Endothelial cell of umbilical vein (primary cell): ENCODE measurements around the gene IRF2BP2. TPM values are rescaled to one million over a fixed set of nuclear protein-coding genes. Genes with fewer than 3 reads are reported as not detected.

Source experiments
- BruUV-seq: library from RNA; stranded (reverse); fragments of 400-500 nt; replicated peaks from 2 replicates; lab custom pipeline; 2021; lab: Mats Ljungman, UMichigan
- CTCF ChIA-PET: fragments of 300-600, 350-600 bp; sonication (Branson Sonifier 250); formaldehyde crosslinking; loops from one replicate; lab custom pipeline; 2021; ENCODE audit warnings: antibody characterized with exemption, inconsistent platforms; lab: Charles Lee
- POLR2A ChIA-PET: fragments of 300-600, 350-600 bp; sonication (Branson Sonifier 250); formaldehyde crosslinking; loops from one replicate; lab custom pipeline; 2021; ENCODE audit warnings: antibody characterized with exemption, inconsistent platforms; lab: Charles Lee
- DNase-seq: peaks from one replicate; pipeline ENCODE4 v3.0.0-alpha.2; 2011; ENCODE audit warnings: low read depth, low spot score
- FAIRE-seq: peaks from 2 replicates; lab custom pipeline; 2011; peaks lifted over from hg19 to GRCh38; lab: Jason Lieb, UNC
- H2AFZ ChIP-seq: 2 replicates; pipeline ENCODE4 v1.6.0; 2012; ENCODE audit warnings: low read depth, low read length, control low read depth, inconsistent platforms
- H3K27ac ChIP-seq: 2 replicates; pipeline ENCODE4 v1.5.1; 2011; ENCODE audit warnings: low read depth, mild to moderate bottlenecking, control low read depth, low read length, moderate library complexity; ENCODE audit not compliant: insufficient read depth
- H3K27me3 ChIP-seq, 2 experiments: 2 replicates each; pipeline versions ENCODE4 v1.6.0 to v1.6.1; 2011; ENCODE audit warnings: low read length in 2 of 2, mixed read lengths in 1 of 2; ENCODE audit not compliant: control insufficient read depth in 2 of 2, insufficient read depth in 2 of 2
- H3K36me3 ChIP-seq, 2 experiments: 2 replicates in 1 of 2; 3 replicates in 1 of 2; pipeline ENCODE4 v1.5.1; 2011; ENCODE audit warnings: low read length in 2 of 2, mild to moderate bottlenecking in 1 of 2, moderate library complexity in 1 of 2; ENCODE audit not compliant: control insufficient read depth in 2 of 2, insufficient read depth in 2 of 2; ENCODE audit errors: extremely low read depth in 1 of 2
- H3K4me1 ChIP-seq: 3 replicates; pipeline ENCODE4 v1.5.1; 2011; ENCODE audit warnings: mild to moderate bottlenecking, low read length; ENCODE audit not compliant: control insufficient read depth, insufficient read depth; ENCODE audit errors: extremely low read depth
- H3K4me2 ChIP-seq: 2 replicates; pipeline ENCODE4 v1.6.1; 2011; ENCODE audit warnings: low read length, control low read depth, mixed read lengths; ENCODE audit not compliant: insufficient read depth
- H3K4me3 ChIP-seq, 3 experiments: fragments of 200-600 bp in 1 of 3; sonication (generic), shearing (Covaris generic) in 1 of 3; replicated peaks in 1 of 3; 2 replicates each; pipeline ENCODE4 v1.5.1; 2011 to 2016; ENCODE audit warnings: control low read depth in 3 of 3, low read length in 3 of 3, mild to moderate bottlenecking in 2 of 3, inconsistent platforms in 1 of 3, low read depth in 1 of 3, moderate library complexity in 1 of 3; ENCODE audit not compliant: insufficient read depth in 1 of 3
- H3K79me2 ChIP-seq: 2 replicates; pipeline ENCODE4 v1.6.0; 2012; ENCODE audit warnings: low read length, inconsistent platforms; ENCODE audit not compliant: control insufficient read depth, insufficient read depth
- H3K9ac ChIP-seq: replicated peaks from 2 replicates; pipeline ENCODE3; 2011; ENCODE audit warnings: low read length, control low read depth; ENCODE audit not compliant: insufficient read depth; ENCODE audit errors: extremely low read depth
- H3K9me1 ChIP-seq: replicated peaks from 3 replicates; pipeline ENCODE4 v1.6.0; 2011; ENCODE audit warnings: mild to moderate bottlenecking, low read length; ENCODE audit not compliant: control insufficient read depth, insufficient read depth; ENCODE audit errors: extremely low read depth
- H3K9me3 ChIP-seq: replicated peaks from 2 replicates; pipeline ENCODE4 v1.5.1; 2012; ENCODE audit warnings: low read length, inconsistent platforms; ENCODE audit not compliant: control insufficient read depth, insufficient read depth
- H4K20me1 ChIP-seq: replicated peaks from 2 replicates; pipeline ENCODE3; 2011; ENCODE audit warnings: mild to moderate bottlenecking, low read length; ENCODE audit not compliant: control insufficient read depth, insufficient read depth; ENCODE audit errors: extremely low read depth
- EZH2 ChIP-seq: IDR thresholded peaks from 2 replicates; pipeline ENCODE4 v1.6.1; 2012; ENCODE audit warnings: borderline replicate concordance, low read depth, mild to moderate bottlenecking, moderate library complexity, low read length, inconsistent platforms; ENCODE audit not compliant: severe bottlenecking
- FOS ChIP-seq: IDR thresholded peaks from 2 replicates; pipeline ENCODE4 v1.6.1; 2011; ENCODE audit warnings: mild to moderate bottlenecking, low read length, moderate library complexity, borderline replicate concordance; ENCODE audit not compliant: insufficient read depth
- GATA2 ChIP-seq: IDR thresholded peaks from 2 replicates; pipeline ENCODE4 v1.7.0; 2011; ENCODE audit warnings: low read depth, mild to moderate bottlenecking, moderate library complexity, mixed read lengths, low read length; ENCODE audit not compliant: insufficient read length, insufficient read depth
- JUN ChIP-seq: IDR thresholded peaks from 2 replicates; pipeline ENCODE4 v1.6.1; 2011; ENCODE audit warnings: borderline replicate concordance, low read depth; ENCODE audit not compliant: insufficient read length, insufficient read depth
- MYC ChIP-seq: IDR thresholded peaks from one replicate; pipeline ENCODE4 v1.6.1; 2011; ENCODE audit warnings: mild to moderate bottlenecking, low read depth, low read length
- POLR2A ChIP-seq: IDR thresholded peaks from 2 replicates; pipeline ENCODE4 v1.6.1; 2012; ENCODE audit warnings: low read depth, mild to moderate bottlenecking, control low read depth, low read length
- POLR2AphosphoS5 ChIP-seq: IDR thresholded peaks from 2 replicates; pipeline ENCODE4 v1.6.1; 2012; ENCODE audit warnings: low read depth, mild to moderate bottlenecking, control low read depth, low read length, moderate library complexity; ENCODE audit not compliant: insufficient read depth
- dilution Hi-C: fragments of 300-500 bp; cut with MboI; formaldehyde crosslinking; loops from one replicate; pipeline ENCODE4 v1.15.0; 2019; ENCODE audit warnings: low sequenced_read_pairs; ENCODE audit not compliant: extremely low pct_ligation_motif_present
- intact Hi-C: fragments of 100-400 bp; cut with micrococcal nuclease; formaldehyde crosslinking; loops from one replicate; pipeline ENCODE4 v1.10.0; 2022
- polyA plus RNA-seq, 4 experiments: library from polyadenylated mRNA; depleted of rRNA in 3 of 4; stranded (reverse) in 3 of 4; unstranded in 1 of 4; fragments of >200 nt; gene quantifications; 2 replicates each; pipeline versions ENCODE4 v1.2.1 to v1.2.3, GENCODE V29; 2011 to 2012; ENCODE audit warnings: missing spikeins in 1 of 4
- total RNA-seq: library from RNA; stranded (reverse); gene quantifications from 2 replicates; pipeline ENCODE4 v1.2.3, GENCODE V29; 2021
- TF ChIP-seq, protein P1 (sequence below), 2 donors: IDR thresholded peaks; 1 replicate in 1 of 2; 2 replicates in 1 of 2; pipeline ENCODE4 v1.5.1; 2011; ENCODE audit warnings: low read length in 2 of 2, mild to moderate bottlenecking in 2 of 2, moderate library complexity in 2 of 2, control low read depth in 1 of 2, inconsistent platforms in 1 of 2, low read depth in 1 of 2; ENCODE audit not compliant: insufficient read depth in 1 of 2; ENCODE audit errors: extremely low read depth in 1 of 2
- TF ChIP-seq, protein P2 (sequence below): IDR thresholded peaks from 2 replicates; pipeline ENCODE4 v1.6.1; 2011; ENCODE audit not compliant: insufficient read depth, insufficient read length

Gene IRF2BP2
- total and polyA plus RNA-seq, 2 donors (not counting 3 experiments of a cell fraction or from before 2014, with no cell fraction given): 66.6 to 109 TPM

DNA sequence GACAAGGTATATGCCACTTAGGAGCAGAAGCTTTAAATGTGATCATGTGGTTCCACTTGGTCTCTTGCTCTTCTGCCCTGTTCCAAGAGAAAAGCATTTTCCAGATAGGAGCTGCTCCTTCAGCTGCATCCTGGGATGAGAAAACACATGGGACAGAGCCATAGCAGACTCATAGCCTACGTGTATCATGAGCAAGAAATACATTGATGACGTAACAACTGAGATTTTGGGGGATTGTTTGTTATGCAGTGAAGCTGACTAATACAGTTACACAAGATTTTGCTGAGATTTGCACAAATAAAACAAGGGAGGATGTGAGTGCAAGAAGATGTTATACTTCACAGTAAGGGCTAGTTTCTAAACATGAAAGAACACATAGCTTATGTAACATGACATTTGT, 36.0 kb upstream of the IRF2BP2 start:
- intact Hi-C loops: no loop called here

DNA sequence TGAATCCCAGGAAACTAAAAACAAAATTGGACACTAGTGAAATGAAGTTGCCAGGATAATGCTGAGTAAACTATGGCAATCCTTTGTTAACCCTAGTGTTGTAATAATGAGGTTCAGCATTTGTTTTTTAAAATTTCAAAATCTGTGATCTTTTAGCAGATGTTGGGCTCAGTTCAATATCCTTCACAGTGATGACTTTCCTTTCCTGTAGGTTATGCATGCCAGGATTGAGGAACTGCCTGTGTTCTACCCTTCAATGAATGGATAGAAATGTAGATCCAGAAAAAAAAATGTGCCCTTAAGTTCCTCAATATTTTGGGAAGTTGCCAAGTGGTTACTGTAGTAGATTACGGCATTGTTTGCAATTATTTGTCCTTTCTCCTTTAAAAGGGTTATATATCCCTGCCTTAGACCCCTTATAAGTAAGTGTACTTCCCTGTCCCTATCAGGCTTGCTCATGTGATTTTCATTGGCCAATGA, 35.5 kb upstream of the IRF2BP2 start:
- Histone ChIP-seq H3K4me3 (no peak overlapping the region), H3K36me3 (no peaks in the 10 kb centered on the region), H3K9me3 (no peaks in the 10 kb centered on the region), H4K20me1 (no peaks in the 10 kb centered on the region), H3K27me3 (no peaks in the 10 kb centered on the region), H3K9me1 (no peaks in the 10 kb centered on the region), H3K4me2 (no peak overlapping the region), H3K79me2 (no peaks in the 10 kb centered on the region), H3K4me1 (no peaks in the 10 kb centered on the region), H3K9ac (no peak overlapping the region), H3K27ac (no peak overlapping the region), H2AFZ (no peak overlapping the region)
- FAIRE-seq (no peak), DNase-seq (peak; percentile 36)
- intact Hi-C loops (no loop called here), dilution Hi-C loops (no loop called here)
- CTCF ChIA-PET: no interaction called here
- POLR2A ChIA-PET: no interaction called here
- TF ChIP-seq POLR2A (no peak), POLR2AphosphoS5 (no peak), JUN (no peak), MYC (no peak), FOS (no peak), EZH2 (no peak)
- TF ChIP-seq, protein P1, sequence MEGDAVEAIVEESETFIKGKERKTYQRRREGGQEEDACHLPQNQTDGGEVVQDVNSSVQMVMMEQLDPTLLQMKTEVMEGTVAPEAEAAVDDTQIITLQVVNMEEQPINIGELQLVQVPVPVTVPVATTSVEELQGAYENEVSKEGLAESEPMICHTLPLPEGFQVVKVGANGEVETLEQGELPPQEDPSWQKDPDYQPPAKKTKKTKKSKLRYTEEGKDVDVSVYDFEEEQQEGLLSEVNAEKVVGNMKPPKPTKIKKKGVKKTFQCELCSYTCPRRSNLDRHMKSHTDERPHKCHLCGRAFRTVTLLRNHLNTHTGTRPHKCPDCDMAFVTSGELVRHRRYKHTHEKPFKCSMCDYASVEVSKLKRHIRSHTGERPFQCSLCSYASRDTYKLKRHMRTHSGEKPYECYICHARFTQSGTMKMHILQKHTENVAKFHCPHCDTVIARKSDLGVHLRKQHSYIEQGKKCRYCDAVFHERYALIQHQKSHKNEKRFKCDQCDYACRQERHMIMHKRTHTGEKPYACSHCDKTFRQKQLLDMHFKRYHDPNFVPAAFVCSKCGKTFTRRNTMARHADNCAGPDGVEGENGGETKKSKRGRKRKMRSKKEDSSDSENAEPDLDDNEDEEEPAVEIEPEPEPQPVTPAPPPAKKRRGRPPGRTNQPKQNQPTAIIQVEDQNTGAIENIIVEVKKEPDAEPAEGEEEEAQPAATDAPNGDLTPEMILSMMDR (IDR thresholded peaks at IDR 0.05; ENCODE audit: extremely low read depth in 1 of 2, insufficient read depth in 1 of 2, low read depth in 1 of 2, low read length in 2 of 2): no peak
- TF ChIP-seq, protein P2, sequence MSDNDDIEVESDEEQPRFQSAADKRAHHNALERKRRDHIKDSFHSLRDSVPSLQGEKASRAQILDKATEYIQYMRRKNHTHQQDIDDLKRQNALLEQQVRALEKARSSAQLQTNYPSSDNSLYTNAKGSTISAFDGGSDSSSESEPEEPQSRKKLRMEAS: no peak
- BruUV-seq: no TSS peak

More for the DNA sequence above, 36.0 kb upstream of the IRF2BP2 start:
- Histone ChIP-seq H3K9ac (no peak overlapping the region), H3K79me2 (no peaks in the 10 kb centered on the region), H3K36me3 (no peaks in the 10 kb centered on the region), H2AFZ (no peak overlapping the region), H3K9me3 (no peaks in the 10 kb centered on the region), H3K4me3 (no peak overlapping the region), H3K27me3 (no peaks in the 10 kb centered on the region), H3K27ac (no peak overlapping the region), H3K4me1 (no peaks in the 10 kb centered on the region), H3K4me2 (no peak overlapping the region), H3K9me1 (no peaks in the 10 kb centered on the region), H4K20me1 (no peaks in the 10 kb centered on the region)
- BruUV-seq: no TSS peak
- CTCF ChIA-PET: interaction anchor here (1.8 kb wide), 1 partner anchor 12 kb away, joined by 6 read pairs; no protein-coding TSS in a partner anchor
- DNase-seq (no peak), FAIRE-seq (no peak)
- TF ChIP-seq GATA2: no peak
- no peak for TF ChIP-seq POLR2AphosphoS5
- TF ChIP-seq JUN: no peak
- dilution Hi-C loops: no loop called here
- POLR2A ChIA-PET: no interaction called here
